Memory B cell (primary cell): ENCODE measurements around the gene LGALS7.
"Not testable (repeated sequence)": the region's sequence is repeated elsewhere in the genome, so short reads cannot be mapped to it uniquely, and the experiment has no call there.

Experiments used
- ATAC-seq: fragments of 150-1000 bp; cut with Tn5 transposase; 2 replicates; pipeline ENCODE4 v1.10.0; 2021; ENCODE audit warnings: low read depth, mild to moderate bottlenecking, moderate library complexity
- DNase-seq, 2 donors: peaks; one replicate each; pipeline ENCODE4 v3.0.0; 2022; ENCODE audit warnings: low spot score in 2 of 2
- H3K27ac Mint-ChIP-seq: one replicate; pipeline ENCODE4 v1.8.0; 2022; ENCODE audit warnings: mild to moderate bottlenecking, moderate library complexity, mixed read lengths
- H3K27me3 Mint-ChIP-seq: one replicate; pipeline ENCODE4 v1.8.0; 2022; ENCODE audit warnings: mixed read lengths
- H3K36me3 Mint-ChIP-seq: one replicate; pipeline ENCODE4 v1.8.0; 2022; ENCODE audit warnings: mild to moderate bottlenecking, mixed read lengths
- H3K4me1 Mint-ChIP-seq: one replicate; pipeline ENCODE4 v1.8.0; 2022; ENCODE audit warnings: mixed read lengths
- H3K4me3 Mint-ChIP-seq: one replicate; pipeline ENCODE4 v1.8.0; 2022; ENCODE audit warnings: mild to moderate bottlenecking, moderate library complexity, mixed read lengths
- H3K9me3 Mint-ChIP-seq: one replicate; pipeline ENCODE4 v1.8.0; 2022; ENCODE audit warnings: mixed read lengths

Gene LGALS7

GRCh38 chr19:38791451-38792064 lies 18.2 kb upstream of the LGALS7 start:
- ATAC-seq = peak; percentile 88
- not testable (repeated sequence) for H3K36me3 Mint-ChIP-seq

GRCh38 chr19:38790507-38791403 lies 17.4 kb upstream of the LGALS7 start:
- not testable (repeated sequence) for ATAC-seq, H3K36me3 Mint-ChIP-seq, H3K27me3 Mint-ChIP-seq, H3K4me3 Mint-ChIP-seq, DNase-seq, H3K4me1 Mint-ChIP-seq, H3K9me3 Mint-ChIP-seq, H3K27ac Mint-ChIP-seq

More at GRCh38 chr19:38791451-38792064, 18.2 kb upstream of the LGALS7 start:
- not testable (repeated sequence) for H3K4me1 Mint-ChIP-seq, H3K4me3 Mint-ChIP-seq, H3K9me3 Mint-ChIP-seq, H3K27ac Mint-ChIP-seq, DNase-seq, H3K27me3 Mint-ChIP-seq

- Mint-ChIP-seq H3K27ac (no peak within 1 kb of the TSS), H3K4me1 (no peaks in the 10 kb centered on the region)
Measured at GRCh38 chr19:38788478-38789243, 15.3 kb upstream of the LGALS7 start, which contains the start of gene LGALS7B. Gene LGALS7B, plus strand, starts transcription at chr19:38789200. Its CDS starts 27 bp downstream, at chr19:38789227.

GRCh38 chr19:38786572-38787265 lies 13.4 kb upstream of the LGALS7 start:
- no peaks in the 10 kb centered on the region for H3K4me1 Mint-ChIP-seq
- no peaks in the 10 kb centered on the region for H3K27me3 Mint-ChIP-seq
- ATAC-seq = no peak
- no peak for DNase-seq
- no peaks in the 10 kb centered on the region for H3K9me3 Mint-ChIP-seq
- H3K36me3 Mint-ChIP-seq = no peaks in the 10 kb centered on the region
- no peak overlapping the region for H3K4me3 Mint-ChIP-seq
- H3K27ac Mint-ChIP-seq = no peak overlapping the region

More at GRCh38 chr19:38788478-38789243, 15.3 kb upstream of the LGALS7 start, which contains the start of gene LGALS7B:
- Mint-ChIP-seq H3K36me3 (no peaks in the 10 kb centered on the region), H3K9me3 (no peaks in the 10 kb centered on the region), H3K27me3 (no peaks in the 10 kb centered on the region), H3K4me3 (no peak within 1 kb of the TSS)
- DNase-seq = no peak
- ATAC-seq = no peak

GRCh38 chr19:38786061-38786460 lies 12.7 kb upstream of the LGALS7 start:
- H3K9me3 Mint-ChIP-seq, H3K36me3 Mint-ChIP-seq, DNase-seq, H3K27ac Mint-ChIP-seq, H3K4me3 Mint-ChIP-seq, H3K27me3 Mint-ChIP-seq, ATAC-seq, H3K4me1 Mint-ChIP-seq: not testable (repeated sequence)

GRCh38 chr19:38785187-38785699 lies 11.9 kb upstream of the LGALS7 start:
- ATAC-seq = no peak
- H3K9me3 Mint-ChIP-seq = no peaks in the 10 kb centered on the region

GRCh38 chr19:38784224-38784623 lies 10.9 kb upstream of the LGALS7 start:
- Mint-ChIP-seq H3K4me1 (no peaks in the 10 kb centered on the region), H3K27ac (no peak overlapping the region), H3K36me3 (no peaks in the 10 kb centered on the region), H3K4me3 (no peak overlapping the region), H3K27me3 (no peaks in the 10 kb centered on the region), H3K9me3 (no peaks in the 10 kb centered on the region)
- DNase-seq (no peak), ATAC-seq (no peak)

More at GRCh38 chr19:38785187-38785699, 11.9 kb upstream of the LGALS7 start:
- no peaks in the 10 kb centered on the region for H3K4me1 Mint-ChIP-seq
- H3K27me3 Mint-ChIP-seq = no peaks in the 10 kb centered on the region
- no peak for DNase-seq
- no peak overlapping the region for H3K27ac Mint-ChIP-seq
- no peak overlapping the region for H3K4me3 Mint-ChIP-seq
- no peaks in the 10 kb centered on the region for H3K36me3 Mint-ChIP-seq

- not testable (repeated sequence) for H3K36me3 Mint-ChIP-seq, H3K27ac Mint-ChIP-seq, ATAC-seq, H3K4me1 Mint-ChIP-seq, H3K27me3 Mint-ChIP-seq, H3K9me3 Mint-ChIP-seq, H3K4me3 Mint-ChIP-seq, DNase-seq
Measured at GRCh38 chr19:38782212-38782611, 8.9 kb upstream of the LGALS7 start.

GRCh38 chr19:38781058-38781457 lies 7.7 kb upstream of the LGALS7 start:
- DNase-seq (no peak), ATAC-seq (no peak)
- Mint-ChIP-seq H3K4me3 (no peak overlapping the region), H3K4me1 (no peaks in the 10 kb centered on the region), H3K36me3 (no peaks in the 10 kb centered on the region), H3K9me3 (no peaks in the 10 kb centered on the region), H3K27me3 (peaks cover 4% of the 10 kb centered on the region), H3K27ac (no peak overlapping the region)

- no peak for ATAC-seq
- Mint-ChIP-seq H3K36me3 (no peaks in the 10 kb centered on the region), H3K9me3 (no peaks in the 10 kb centered on the region), H3K4me3 (no peak overlapping the region), H3K27me3 (peaks cover 4% of the 10 kb centered on the region), H3K4me1 (no peaks in the 10 kb centered on the region), H3K27ac (no peak overlapping the region)
- no peak for DNase-seq
Measured at GRCh38 chr19:38780443-38780842, 7.1 kb upstream of the LGALS7 start.

GRCh38 chr19:38778733-38779132 lies 5.4 kb upstream of the LGALS7 start:
- no peak for ATAC-seq
- H3K4me1 Mint-ChIP-seq = no peaks in the 10 kb centered on the region
- H3K27ac Mint-ChIP-seq = no peak overlapping the region
- peaks cover 4% of the 10 kb centered on the region for H3K27me3 Mint-ChIP-seq
- H3K36me3 Mint-ChIP-seq = no peaks in the 10 kb centered on the region
- H3K9me3 Mint-ChIP-seq = no peaks in the 10 kb centered on the region
- no peak overlapping the region for H3K4me3 Mint-ChIP-seq
- no peak for DNase-seq

GRCh38 chr19:38774181-38774950 lies 1.0 kb upstream of the LGALS7 start:
- Mint-ChIP-seq H3K9me3 (no peaks in the 10 kb centered on the region), H3K36me3 (no peaks in the 10 kb centered on the region), H3K27me3 (peaks cover 4% of the 10 kb centered on the region), H3K4me1 (peaks cover under 1% of the 10 kb centered on the region), H3K4me3 (no peak overlapping the region), H3K27ac (no peak overlapping the region)
- no peak for ATAC-seq
- DNase-seq = no peak

GRCh38 chr19:38771569-38771968 lies 1.7 kb downstream of the LGALS7 start:
- not testable (repeated sequence) for H3K27me3 Mint-ChIP-seq, H3K4me3 Mint-ChIP-seq, ATAC-seq, H3K4me1 Mint-ChIP-seq, H3K27ac Mint-ChIP-seq, DNase-seq, H3K9me3 Mint-ChIP-seq, H3K36me3 Mint-ChIP-seq
